K562 treated with DMSO at 1 percent for 12 hours (cell line): ENCODE results near the gene COPB1. TPM values are rescaled to one million over a fixed set of nuclear protein-coding genes. Genes with fewer than 3 reads are reported as not detected.

Source experiments
- total RNA-seq: library from RNA; unstranded; fragments of 300-600 nt; gene quantifications from 2 replicates; pipeline ENCODE4 v1.2.3, GENCODE V29; 2022; ENCODE audit not compliant: insufficient read depth

The COPB1 gene, protein sequence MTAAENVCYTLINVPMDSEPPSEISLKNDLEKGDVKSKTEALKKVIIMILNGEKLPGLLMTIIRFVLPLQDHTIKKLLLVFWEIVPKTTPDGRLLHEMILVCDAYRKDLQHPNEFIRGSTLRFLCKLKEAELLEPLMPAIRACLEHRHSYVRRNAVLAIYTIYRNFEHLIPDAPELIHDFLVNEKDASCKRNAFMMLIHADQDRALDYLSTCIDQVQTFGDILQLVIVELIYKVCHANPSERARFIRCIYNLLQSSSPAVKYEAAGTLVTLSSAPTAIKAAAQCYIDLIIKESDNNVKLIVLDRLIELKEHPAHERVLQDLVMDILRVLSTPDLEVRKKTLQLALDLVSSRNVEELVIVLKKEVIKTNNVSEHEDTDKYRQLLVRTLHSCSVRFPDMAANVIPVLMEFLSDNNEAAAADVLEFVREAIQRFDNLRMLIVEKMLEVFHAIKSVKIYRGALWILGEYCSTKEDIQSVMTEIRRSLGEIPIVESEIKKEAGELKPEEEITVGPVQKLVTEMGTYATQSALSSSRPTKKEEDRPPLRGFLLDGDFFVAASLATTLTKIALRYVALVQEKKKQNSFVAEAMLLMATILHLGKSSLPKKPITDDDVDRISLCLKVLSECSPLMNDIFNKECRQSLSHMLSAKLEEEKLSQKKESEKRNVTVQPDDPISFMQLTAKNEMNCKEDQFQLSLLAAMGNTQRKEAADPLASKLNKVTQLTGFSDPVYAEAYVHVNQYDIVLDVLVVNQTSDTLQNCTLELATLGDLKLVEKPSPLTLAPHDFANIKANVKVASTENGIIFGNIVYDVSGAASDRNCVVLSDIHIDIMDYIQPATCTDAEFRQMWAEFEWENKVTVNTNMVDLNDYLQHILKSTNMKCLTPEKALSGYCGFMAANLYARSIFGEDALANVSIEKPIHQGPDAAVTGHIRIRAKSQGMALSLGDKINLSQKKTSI
- total RNA-seq: 80.9 and 130 TPM in 2 replicates

DNA sequence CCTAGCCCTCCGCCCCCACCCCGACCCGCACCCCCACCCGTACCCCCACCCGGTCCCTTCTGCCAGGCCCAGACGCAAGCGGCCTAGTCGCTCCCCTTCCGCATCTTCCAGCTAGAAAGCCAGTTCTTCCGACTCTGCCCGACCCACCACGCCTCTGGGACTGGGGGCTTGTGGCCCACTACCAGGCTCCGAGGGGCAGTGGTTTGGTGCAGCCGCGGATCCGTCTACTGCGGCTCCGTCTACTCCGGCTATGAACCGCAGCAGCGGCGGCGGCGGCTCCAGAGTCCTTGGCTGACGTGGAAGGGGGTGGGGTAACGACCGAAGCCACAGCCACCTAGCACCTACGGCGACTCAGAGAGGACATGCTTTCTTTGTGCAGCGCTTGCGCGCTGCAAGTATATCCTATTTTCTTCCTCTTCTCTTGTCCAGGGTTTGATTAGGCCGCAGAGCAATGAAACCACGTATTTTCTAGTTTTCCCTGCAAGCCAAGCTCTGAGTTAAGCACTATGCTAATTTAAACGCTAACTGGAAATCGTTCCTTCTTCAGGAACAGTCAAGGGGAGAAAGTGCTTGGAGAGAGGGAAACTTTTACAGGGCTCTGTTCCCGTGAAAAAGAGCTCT lies at the start of gene COPB1:
COPB1 (minus strand) TSS at position 252 of the 621 bp plus-strand sequence. CDS start 883 bp downstream, outside the sequence.

GRCh38 chr11:14519917-14520746 lies 20.5 kb upstream of the COPB1 start, which contains the start of gene PSMA1:
PSMA1 (minus strand) TSS chr11:14520386; CDS start chr11:14520299, 87 bp downstream.

Other genes with a start within 250 kb of the COPB1 start
- 22.3 and 36.5 TPM in 2 replicates for gene RRAS2, start 140.6 kb downstream of the COPB1 start, total RNA-seq
- gene PSMA1, start 20.6 kb upstream of the COPB1 start, total RNA-seq: 189 and 282 TPM in 2 replicates
- 2.8 and 12.2 TPM in 2 replicates for gene PDE3B, start 144.0 kb upstream of the COPB1 start, total RNA-seq